Psoas muscle (tissue), 8 donors: ENCODE measurements around the gene APPBP2. TPM values are rescaled to one million over a fixed set of nuclear protein-coding genes. Genes with fewer than 3 reads are reported as not detected.

Experiments used
- ATAC-seq, 4 donors: fragments of 200-7000 bp; cut with Tn5 transposase; one replicate each; pipeline ENCODE4 v1.9.1; 2020; ENCODE audit warnings: moderate library complexity in 3 of 4, mild to moderate bottlenecking in 2 of 4
- DNase-seq, 2 donors: peaks; one replicate each; pipeline ENCODE4 v3.0.0-alpha.2; 2020
- H3K27ac ChIP-seq: fragments of 200-600 bp; one replicate; pipeline ENCODE4 v1.8.0; 2022
- H3K27me3 ChIP-seq, 3 donors: fragments of 200-600 bp in 1 of 3; one replicate each; pipeline versions ENCODE4 v1.6.1 to v1.8.0; 2013 to 2022; ENCODE audit warnings: low read length in 2 of 3, mild to moderate bottlenecking in 2 of 3, moderate library complexity in 1 of 3; ENCODE audit not compliant: insufficient read depth in 3 of 3
- H3K36me3 ChIP-seq, 2 donors: fragments of 200-600 bp in 1 of 2; one replicate each; pipeline versions ENCODE4 v1.6.1 to v1.8.0; 2013 to 2022; ENCODE audit warnings: low read depth in 1 of 2, mild to moderate bottlenecking in 1 of 2, moderate library complexity in 1 of 2; ENCODE audit not compliant: insufficient read depth in 1 of 2
- H3K4me1 ChIP-seq: fragments of 200-600 bp; one replicate; pipeline ENCODE4 v1.8.0; 2022
- H3K4me3 ChIP-seq: fragments of 200-600 bp; one replicate; pipeline ENCODE4 v1.8.0; 2022; ENCODE audit warnings: mild to moderate bottlenecking
- H3K9me3 ChIP-seq: fragments of 200-600 bp; one replicate; pipeline ENCODE4 v1.8.0; 2022
- WGBS, 3 donors: extraction: QIAGEN DNeasy Blood & Tissue Kit; methylation state at CpG; one replicate each; pipeline versions ENCODE4 v1.1.6 to v1.1.7; 2013; 5-methylcytosine and 5-hydroxymethylcytosine counted together
- intact Hi-C, 2 donors: fragments of 100-400 bp; cut with DNase I; formaldehyde crosslinking; loops; one replicate each; pipeline versions ENCODE4 v1.11.0 to v1.14.2; 2022
- polyA plus RNA-seq, 3 donors: library from polyadenylated mRNA; stranded (reverse); fragments of 200-250 nt; gene quantifications; one replicate each; pipeline ENCODE4 v1.2.3, GENCODE V29; 2013
- total RNA-seq, 4 donors: library from RNA; stranded (reverse); fragmentation: NEBNext Ultra II Directional in 2 of 4; extraction: Animal tissue kit (Norgen Biotek cat#: 25700) in 2 of 4; gene quantifications; one replicate each; pipeline versions ENCODE4 v1.2.1 to v1.2.4, GENCODE V29; 2021 to 2023
- TF ChIP-seq, protein P1 (sequence below): fragments of 200-600 bp; IDR thresholded peaks from one replicate; pipeline ENCODE4 v1.8.0; 2022; ENCODE audit warnings: antibody characterized with exemption
- donor health status: healthy with polysubstance abuse.
- donor health status: DM: no; HTN: no; CAD: no; lungs with moderate emphysema.
- donor health status: Bipolar disorder and iron deficiency.
- donor health status: healthy.
- donor health status: DM: yes; HTN: yes; CAD: no.
- donor health status: DM: no; HTN: no; CAD: no.
- donor health status: DM: no; HTN: no; CAD: no.
- donor health status: DM: yes; HTN: yes; CAD: no.

The APPBP2 gene
- total and polyA plus RNA-seq, 7 donors: 5.9 to 35.4 (median 22.1) TPM

- H3K4me1 ChIP-seq: no peaks in the 10 kb centered on the region
- WGBS, 3 donors: 51 to 67% (median 64%) methylated on average over 3 of the region's 3 CpGs
- TF ChIP-seq, protein P1, sequence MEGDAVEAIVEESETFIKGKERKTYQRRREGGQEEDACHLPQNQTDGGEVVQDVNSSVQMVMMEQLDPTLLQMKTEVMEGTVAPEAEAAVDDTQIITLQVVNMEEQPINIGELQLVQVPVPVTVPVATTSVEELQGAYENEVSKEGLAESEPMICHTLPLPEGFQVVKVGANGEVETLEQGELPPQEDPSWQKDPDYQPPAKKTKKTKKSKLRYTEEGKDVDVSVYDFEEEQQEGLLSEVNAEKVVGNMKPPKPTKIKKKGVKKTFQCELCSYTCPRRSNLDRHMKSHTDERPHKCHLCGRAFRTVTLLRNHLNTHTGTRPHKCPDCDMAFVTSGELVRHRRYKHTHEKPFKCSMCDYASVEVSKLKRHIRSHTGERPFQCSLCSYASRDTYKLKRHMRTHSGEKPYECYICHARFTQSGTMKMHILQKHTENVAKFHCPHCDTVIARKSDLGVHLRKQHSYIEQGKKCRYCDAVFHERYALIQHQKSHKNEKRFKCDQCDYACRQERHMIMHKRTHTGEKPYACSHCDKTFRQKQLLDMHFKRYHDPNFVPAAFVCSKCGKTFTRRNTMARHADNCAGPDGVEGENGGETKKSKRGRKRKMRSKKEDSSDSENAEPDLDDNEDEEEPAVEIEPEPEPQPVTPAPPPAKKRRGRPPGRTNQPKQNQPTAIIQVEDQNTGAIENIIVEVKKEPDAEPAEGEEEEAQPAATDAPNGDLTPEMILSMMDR: no peak
- intact Hi-C loops: no loop called here
- no peak overlapping the region for H3K4me3 ChIP-seq
- ATAC-seq (no peak), DNase-seq (no peak)
- H3K27ac ChIP-seq: no peak overlapping the region
- H3K9me3 ChIP-seq: no peaks in the 10 kb centered on the region
- H3K27me3 ChIP-seq: no peaks in the 10 kb centered on the region
- no peaks in the 10 kb centered on the region for H3K36me3 ChIP-seq
These were observed 36.4 kb upstream of the APPBP2 start for GRCh38 chr17:60562421-60562820.

DNA sequence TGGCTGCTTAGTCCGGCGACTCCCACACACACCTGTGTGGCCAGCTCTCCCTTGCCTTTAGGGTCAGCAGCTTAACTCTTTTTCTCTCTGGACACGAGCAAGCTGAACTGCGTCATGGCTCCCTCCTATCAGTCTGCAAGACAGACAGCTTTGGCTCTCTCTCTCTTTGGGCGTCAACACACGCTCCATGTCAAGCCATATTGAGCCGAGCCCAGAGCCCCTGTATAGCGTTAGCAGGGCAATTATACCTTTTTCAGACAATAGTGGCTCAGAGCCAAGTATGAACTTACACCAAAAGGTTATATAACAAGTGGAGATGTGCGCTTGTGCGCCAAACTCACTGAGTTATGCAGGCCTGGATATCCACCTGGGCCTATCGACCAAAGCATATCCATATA, 34.8 kb upstream of the APPBP2 start:
- WGBS, 3 donors: 86 to 90% (median 89%) methylated on average over 11 of the region's 11 CpGs
- TF ChIP-seq, protein P1: no peak
- H3K27ac ChIP-seq: no peak overlapping the region

GRCh38 chr17:60559995-60560859, 34.2 kb upstream of the APPBP2 start:
- H3K27me3 ChIP-seq: no peaks in the 10 kb centered on the region
- no peak overlapping the region for H3K4me3 ChIP-seq
- H3K27ac ChIP-seq: no peak overlapping the region
- TF ChIP-seq, protein P1: no peak
- no peaks in the 10 kb centered on the region for H3K36me3 ChIP-seq
- H3K4me1 ChIP-seq: no peaks in the 10 kb centered on the region
- DNase-seq: no peak
- intact Hi-C loops: no loop called here
- H3K9me3 ChIP-seq: no peaks in the 10 kb centered on the region
- 86% methylated on average over 26 of the region's 26 CpGs for WGBS, 3 donors
- ATAC-seq: no peak

More for the DNA sequence above, 34.8 kb upstream of the APPBP2 start:
- Histone ChIP-seq H3K4me3 (no peak overlapping the region), H3K27me3 (no peaks in the 10 kb centered on the region), H3K36me3 (no peaks in the 10 kb centered on the region), H3K9me3 (no peaks in the 10 kb centered on the region), H3K4me1 (no peaks in the 10 kb centered on the region)
- intact Hi-C loops: no loop called here
- DNase-seq (no peak), ATAC-seq (no peak)

- DNase-seq (no peak), ATAC-seq (no peak)
- H3K36me3 ChIP-seq: no peaks in the 10 kb centered on the region
- 92 to 93% (median 92%) methylated on average over 8 of the region's 8 CpGs for WGBS, 3 donors
- no peaks in the 10 kb centered on the region for H3K4me1 ChIP-seq
- no peak overlapping the region for H3K4me3 ChIP-seq
- H3K27ac ChIP-seq: no peak overlapping the region
- no peaks in the 10 kb centered on the region for H3K9me3 ChIP-seq
- H3K27me3 ChIP-seq: no peaks in the 10 kb centered on the region
- intact Hi-C loops: no loop called here
- TF ChIP-seq, protein P1: no peak
These were observed 33.6 kb upstream of the APPBP2 start for GRCh38 chr17:60559659-60559994.

- intact Hi-C loops: no loop called here
- Histone ChIP-seq H3K4me3 (no peak overlapping the region), H3K4me1 (no peaks in the 10 kb centered on the region), H3K36me3 (no peaks in the 10 kb centered on the region), H3K9me3 (no peaks in the 10 kb centered on the region), H3K27ac (no peak overlapping the region), H3K27me3 (no peaks in the 10 kb centered on the region)
- TF ChIP-seq, protein P1: no peak
- DNase-seq (no peak), ATAC-seq (no peak)
- WGBS, 3 donors: 82 to 85% (median 83%) methylated on average over 2 of the region's 2 CpGs
These were observed 31.8 kb upstream of the APPBP2 start for GRCh38 chr17:60557805-60558204.
